Central memory CD4-positive, alpha-beta T cell (primary cell): Measurements from ENCODE around the gene CCL21.
A peak's percentile ranks its signal among the peaks of the same experiment; 100 is the strongest.

Source experiments
- DNase-seq: peaks from one replicate; pipeline ENCODE4 v3.0.0; 2022

CCL21 gene

DNA sequence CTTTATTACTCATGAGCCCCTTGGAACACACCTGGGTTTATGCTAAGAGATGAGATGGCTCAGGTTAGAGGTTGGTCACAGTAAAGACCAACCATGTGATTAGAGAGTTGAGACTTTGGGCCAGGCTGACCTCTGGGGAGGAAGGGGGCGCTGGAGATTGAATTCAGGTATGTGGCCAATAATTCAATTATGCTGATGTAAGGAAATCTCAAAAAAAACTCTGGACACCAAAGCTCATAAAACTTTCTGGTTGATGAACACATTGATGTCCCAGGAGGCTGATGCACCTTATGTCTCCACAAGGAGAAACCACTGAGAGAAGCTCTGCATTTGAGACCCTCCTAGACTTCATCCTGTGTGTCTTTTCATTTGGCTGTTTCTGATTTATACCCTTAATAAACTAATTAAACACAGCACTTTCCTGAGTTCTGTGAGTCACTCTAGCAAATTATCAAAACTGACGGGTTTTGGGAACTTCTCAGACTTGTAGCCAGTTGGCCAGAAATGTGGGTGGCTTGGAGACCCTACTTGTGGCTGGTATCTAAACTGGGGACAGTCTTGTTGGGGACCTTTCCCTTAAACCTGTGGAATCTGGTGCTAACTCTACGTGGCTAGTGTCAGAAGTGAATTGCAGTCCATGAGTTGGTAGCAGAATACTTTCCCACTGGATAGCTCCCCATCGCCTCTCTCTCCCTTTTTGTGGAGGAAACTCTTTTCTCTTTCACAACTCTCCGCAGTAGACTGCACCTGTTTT lies 40.0 kb downstream of the CCL21 start:
- no peak for DNase-seq

DNA sequence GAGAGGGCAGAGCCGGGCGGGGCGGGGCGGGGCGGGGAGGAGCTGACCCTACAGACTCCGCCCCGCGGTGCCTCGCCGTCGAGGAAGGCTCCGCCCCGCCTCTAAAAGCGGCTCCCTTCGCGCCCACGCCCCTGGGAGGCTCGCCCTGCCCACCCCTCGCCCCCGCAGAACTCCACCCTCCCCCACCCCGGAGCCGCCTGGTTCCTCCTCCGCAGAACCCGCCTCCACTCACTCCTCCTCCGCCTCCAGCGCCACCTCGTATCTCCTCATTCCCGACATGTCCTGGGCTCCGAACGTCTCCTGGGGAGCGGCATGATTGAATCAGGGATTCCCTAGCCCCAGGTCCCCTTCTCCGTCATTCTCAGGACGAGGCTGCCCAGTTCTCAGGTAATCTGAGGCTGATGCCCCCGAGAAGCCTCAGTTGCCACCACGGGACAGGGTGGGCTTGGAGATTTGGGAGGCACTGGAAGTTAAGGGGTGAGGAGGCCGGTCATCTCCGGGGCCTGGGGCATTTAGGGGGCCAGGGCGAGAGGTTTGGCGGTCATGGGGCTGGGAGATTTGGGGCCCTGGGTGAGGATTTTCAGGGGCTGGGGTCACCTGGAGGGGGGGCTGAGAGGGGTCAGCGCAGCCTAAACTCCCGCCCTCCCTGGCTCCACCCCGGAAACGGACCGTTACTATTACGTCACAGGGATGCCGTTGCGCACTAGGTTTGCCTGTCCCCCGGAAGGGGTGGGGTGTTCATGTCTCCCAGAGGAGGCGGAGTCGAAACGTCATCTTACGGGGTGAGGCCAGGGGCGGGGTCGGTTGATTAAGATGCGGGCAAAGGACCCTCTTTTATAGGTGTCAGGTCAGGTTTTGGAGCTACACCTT lies 44.3 kb downstream of the CCL21 start:
- peak; percentile 88 for DNase-seq

DNA sequence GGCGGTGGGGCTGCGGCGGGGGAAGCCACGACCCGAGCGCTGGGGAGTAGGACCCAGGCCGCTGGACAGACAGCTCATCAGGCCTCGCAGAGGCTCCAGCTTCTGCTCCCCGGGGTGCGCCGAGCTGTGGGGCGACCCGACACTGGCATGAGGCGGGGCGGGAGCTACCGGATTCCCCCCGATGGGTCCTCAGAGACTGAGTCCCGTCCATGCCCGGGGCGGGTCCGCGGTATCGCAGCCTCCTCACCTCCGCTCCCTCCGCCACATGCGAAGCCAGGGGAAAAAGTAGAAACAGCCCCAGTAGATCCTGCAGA lies 44.9 kb downstream of the CCL21 start:
- DNase-seq, result no peak

- DNase-seq, result peak; percentile 66
Observed at GRCh38 chr9:34664281-34665066, 45.5 kb downstream of the CCL21 start.

- peak; percentile 72 for DNase-seq
Observed at GRCh38 chr9:34663303-34663605, 46.7 kb downstream of the CCL21 start.

DNA sequence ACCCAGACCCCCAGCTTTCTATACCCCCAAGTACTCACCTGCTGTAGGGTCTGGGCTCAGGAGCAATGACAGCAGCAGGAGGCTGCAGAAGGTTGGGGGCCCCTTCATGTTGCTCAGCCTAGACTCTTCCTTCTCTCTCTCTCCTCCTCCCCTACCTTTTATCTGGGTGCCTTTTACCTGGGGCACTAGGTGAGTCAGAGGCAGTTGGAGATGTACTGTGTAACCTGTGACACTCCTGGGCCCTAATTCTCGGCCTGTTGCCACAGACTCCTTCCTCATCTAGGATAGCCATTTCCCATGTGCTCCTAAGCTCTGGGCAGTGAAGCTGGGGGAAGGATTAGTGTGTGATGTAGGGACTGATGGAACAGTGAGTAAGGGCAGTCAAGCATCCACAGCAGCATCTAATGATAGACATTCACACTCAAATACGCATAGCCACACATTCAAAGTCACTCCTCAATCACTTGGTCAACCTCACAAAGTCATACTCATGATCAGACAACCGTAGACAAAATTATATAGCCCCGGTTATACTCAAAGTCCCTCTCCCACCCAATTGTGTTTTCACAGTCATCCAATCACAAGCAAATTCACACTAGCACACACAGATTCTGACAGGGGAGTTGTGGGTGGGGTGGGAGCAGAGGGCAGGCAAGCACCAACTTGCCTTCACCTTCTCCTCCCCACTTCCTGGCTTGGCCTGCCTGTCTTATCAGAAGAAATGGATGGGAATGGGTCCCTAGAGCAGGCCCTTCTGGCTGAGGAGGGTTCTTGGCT lies 47.2 kb downstream of the CCL21 start, which contains the start of gene CCL27:
Gene CCL27 (minus strand): TSS at position 132 of the 777 bp plus-strand sequence. CDS start 24 bp downstream, at position 108.
- DNase-seq, result no peak

DNA sequence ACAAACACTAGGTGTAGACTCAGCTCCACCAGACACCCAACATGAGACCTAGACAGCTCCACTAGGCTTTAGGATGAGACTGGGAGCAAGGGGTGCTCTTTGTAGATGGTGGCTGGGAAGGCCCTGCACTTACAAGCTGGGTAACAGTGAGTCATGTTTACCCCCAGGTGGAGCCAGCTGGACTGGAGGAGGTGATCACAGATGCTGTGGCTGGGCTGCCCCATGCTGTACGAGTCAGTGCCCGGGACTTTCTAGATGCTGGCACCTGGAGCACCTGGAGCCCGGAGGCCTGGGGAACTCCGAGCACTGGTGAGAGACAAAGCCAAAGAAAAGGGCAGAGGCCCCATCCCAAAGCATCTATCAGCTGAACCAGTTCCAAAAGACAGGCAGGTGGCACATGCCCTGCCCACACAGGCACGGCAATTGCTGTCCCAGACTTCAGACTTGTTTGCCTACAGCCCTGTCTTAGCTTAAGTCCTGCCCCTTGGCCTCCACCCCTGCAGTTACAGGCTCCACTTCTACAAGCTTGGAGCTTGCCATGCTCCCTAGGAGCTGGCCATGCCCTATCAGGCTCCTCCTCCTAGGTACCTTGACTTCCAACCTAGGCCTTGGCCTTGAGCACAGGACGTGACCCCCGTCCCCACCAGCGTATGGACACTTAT lies 50.2 kb downstream of the CCL21 start:
- no peak for DNase-seq
